K562 (cell line): ENCODE results near the gene MPI. TPM values are rescaled to one million over a fixed set of nuclear protein-coding genes. Genes with fewer than 3 reads are reported as not detected.

Experiments used
- EP300 ChIP-seq: IDR thresholded peaks from 2 replicates; pipeline ENCODE4 v1.6.1; 2012; ENCODE audit warnings: low read length, improper control_type of control experiment
- KLF1 ChIP-seq: fragments of 450-650 bp; IDR thresholded peaks from 2 replicates; pipeline ENCODE4 v1.6.1; 2016; ENCODE audit warnings: missing genetic modification characterization, missing compliant biosample characterization
- KLF16 ChIP-seq: IDR thresholded peaks from 2 replicates; pipeline ENCODE4 v1.6.1; 2016; ENCODE audit warnings: antibody characterized with exemption
- NELFE ChIP-seq: IDR thresholded peaks from 2 replicates; pipeline ENCODE4 v1.6.1; 2011; ENCODE audit warnings: mild to moderate bottlenecking; ENCODE audit not compliant: insufficient read depth, insufficient read length
- NFE2L1 ChIP-seq: fragments of 450-650 bp; IDR thresholded peaks from 2 replicates; pipeline ENCODE4 v1.6.1; 2016; ENCODE audit warnings: missing genetic modification characterization, low read depth, mild to moderate bottlenecking, missing compliant biosample characterization, moderate library complexity, borderline replicate concordance
- POLR2B ChIP-seq: fragments of 450-650 bp; IDR thresholded peaks from 2 replicates; pipeline ENCODE4 v1.6.1; 2018; ENCODE audit warnings: low read depth; ENCODE audit not compliant: partially characterized antibody
- RBM17 ChIP-seq: fragments of 200-400 bp; formaldehyde crosslinking; IDR thresholded peaks from 2 replicates; pipeline ENCODE4 v1.6.1; 2017; ENCODE audit warnings: low read depth, mild to moderate bottlenecking, low read length, borderline replicate concordance
- SLC30A9 ChIP-seq: fragments of 250-450 bp; sonication (Bioruptor Pico); IDR thresholded peaks from 2 replicates; pipeline ENCODE4 v1.8.0; 2022; ENCODE audit warnings: mild to moderate bottlenecking, moderate library complexity
- ZNF124 ChIP-seq: sonication (generic); formaldehyde crosslinking; IDR thresholded peaks from 2 replicates; pipeline ENCODE4 v1.8.1; 2022; ENCODE audit warnings: missing genetic modification reagents
- ZNF184 ChIP-seq: sonication (generic); formaldehyde crosslinking; IDR thresholded peaks from 2 replicates; pipeline ENCODE4 v1.5.0; 2020; ENCODE audit warnings: missing genetic modification reagents
- ZNF384 ChIP-seq: IDR thresholded peaks from 2 replicates; pipeline ENCODE4 v1.6.1; 2012; ENCODE audit warnings: low read depth, low read length, improper control_type of control experiment
- ZNF586 ChIP-seq: fragments of 450-650 bp; formaldehyde crosslinking; conservative IDR thresholded peaks from 2 replicates; pipeline ENCODE4 v1.4.0; 2020; ENCODE audit warnings: mild to moderate bottlenecking, moderate library complexity
- polyA plus RNA-seq, 8 experiments: library from polyadenylated mRNA; depleted of rRNA in 4 of 8; stranded (reverse) in 5 of 8; unstranded in 3 of 8; fragments of >200 nt; fragmentation: Nextera tagmentation in 2 of 8; fragmentation: Illumina TruSeq in 1 of 8; extraction: Ambion mirVana in 2 of 8; extraction: Trizol in 1 of 8; gene quantifications; 2 replicates each; pipeline versions ENCODE4 v1.2.1 to v1.2.3, GENCODE V29; 2011 to 2014; ENCODE audit warnings: inconsistent platforms in 1 of 8, missing spikeins in 1 of 8
- total RNA-seq, 7 experiments: library from RNA; depleted of rRNA in 6 of 7; stranded (reverse); fragments of >200 nt in 6 of 7; fragmentation: Illumina TruSeq in 2 of 7; extraction: Trizol in 2 of 7; gene quantifications; 2 replicates each; pipeline versions ENCODE4 v1.2.1 to v1.2.3, GENCODE V29; 2011 to 2021; ENCODE audit warnings: low replicate concordance in 1 of 7
- TF ChIP-seq, protein P1 (sequence below): sonication (generic); formaldehyde crosslinking; IDR thresholded peaks from 2 replicates; pipeline ENCODE4 v1.8.0; 2023; ENCODE audit warnings: missing genetic modification reagents, mild to moderate bottlenecking, borderline replicate concordance
- TF ChIP-seq, protein P2 (sequence below): sonication (generic); formaldehyde crosslinking; IDR thresholded peaks from 2 replicates; pipeline ENCODE4 v1.8.1; 2023; ENCODE audit warnings: mild to moderate bottlenecking, missing genetic modification reagents, moderate library complexity
- TF ChIP-seq, protein P3 (sequence below): fragments of 450-650 bp; IDR thresholded peaks from 2 replicates; pipeline ENCODE4 v1.6.1; 2018; ENCODE audit not compliant: partially characterized antibody
- TF ChIP-seq, protein P4 (sequence below): fragments of 450-650 bp; formaldehyde crosslinking; IDR thresholded peaks from 2 replicates; pipeline ENCODE4 v1.4.0; 2022; ENCODE audit warnings: missing genetic modification characterization

Gene MPI
- total and polyA plus RNA-seq, 9 of the 15 experiments (the other 6 are each of a cell fraction or from before 2014, with no cell fraction given): 30.7 to 105 (median 40.5) TPM

DNA sequence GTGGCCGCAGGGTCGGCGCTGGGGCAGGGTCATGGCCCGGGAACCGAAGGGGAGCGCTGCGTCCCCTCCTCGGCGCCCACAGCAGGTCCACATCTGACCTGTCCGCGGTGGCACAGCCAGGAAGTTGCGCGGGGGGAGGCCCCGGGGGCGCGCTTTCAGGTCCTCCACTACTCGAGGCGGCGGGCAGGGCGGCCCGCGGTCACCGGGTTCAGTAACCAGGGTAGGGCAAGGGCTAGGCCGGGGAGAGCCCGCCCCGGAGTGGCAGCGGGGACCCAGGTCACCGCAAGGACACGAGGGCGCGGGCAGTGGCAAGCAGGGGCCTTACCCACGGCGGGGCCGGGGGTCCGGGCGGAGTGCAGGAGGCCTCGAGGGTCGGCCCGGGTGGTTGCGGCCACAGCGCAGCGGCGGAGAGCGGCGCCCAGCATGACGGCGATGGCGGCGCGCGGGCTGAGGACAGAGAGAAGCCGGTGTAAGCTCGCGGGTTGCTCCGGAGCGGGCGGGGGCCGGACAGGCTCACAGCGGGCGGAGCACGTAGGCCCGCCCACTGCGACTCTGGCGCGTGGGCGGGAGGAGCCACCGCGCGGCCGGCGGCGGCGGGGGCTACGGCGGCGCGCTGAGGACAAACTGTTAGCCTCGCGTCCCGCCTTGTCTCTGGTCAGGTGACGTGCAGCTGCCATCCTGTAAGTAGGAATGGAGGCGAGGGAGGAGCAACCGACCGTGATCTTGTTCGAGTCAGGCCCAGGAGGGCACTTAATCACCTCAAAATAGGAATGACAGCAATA is 47.9 kb downstream of the MPI start, which contains the start of gene COX5A (continued):
- TF ChIP-seq, protein P1, sequence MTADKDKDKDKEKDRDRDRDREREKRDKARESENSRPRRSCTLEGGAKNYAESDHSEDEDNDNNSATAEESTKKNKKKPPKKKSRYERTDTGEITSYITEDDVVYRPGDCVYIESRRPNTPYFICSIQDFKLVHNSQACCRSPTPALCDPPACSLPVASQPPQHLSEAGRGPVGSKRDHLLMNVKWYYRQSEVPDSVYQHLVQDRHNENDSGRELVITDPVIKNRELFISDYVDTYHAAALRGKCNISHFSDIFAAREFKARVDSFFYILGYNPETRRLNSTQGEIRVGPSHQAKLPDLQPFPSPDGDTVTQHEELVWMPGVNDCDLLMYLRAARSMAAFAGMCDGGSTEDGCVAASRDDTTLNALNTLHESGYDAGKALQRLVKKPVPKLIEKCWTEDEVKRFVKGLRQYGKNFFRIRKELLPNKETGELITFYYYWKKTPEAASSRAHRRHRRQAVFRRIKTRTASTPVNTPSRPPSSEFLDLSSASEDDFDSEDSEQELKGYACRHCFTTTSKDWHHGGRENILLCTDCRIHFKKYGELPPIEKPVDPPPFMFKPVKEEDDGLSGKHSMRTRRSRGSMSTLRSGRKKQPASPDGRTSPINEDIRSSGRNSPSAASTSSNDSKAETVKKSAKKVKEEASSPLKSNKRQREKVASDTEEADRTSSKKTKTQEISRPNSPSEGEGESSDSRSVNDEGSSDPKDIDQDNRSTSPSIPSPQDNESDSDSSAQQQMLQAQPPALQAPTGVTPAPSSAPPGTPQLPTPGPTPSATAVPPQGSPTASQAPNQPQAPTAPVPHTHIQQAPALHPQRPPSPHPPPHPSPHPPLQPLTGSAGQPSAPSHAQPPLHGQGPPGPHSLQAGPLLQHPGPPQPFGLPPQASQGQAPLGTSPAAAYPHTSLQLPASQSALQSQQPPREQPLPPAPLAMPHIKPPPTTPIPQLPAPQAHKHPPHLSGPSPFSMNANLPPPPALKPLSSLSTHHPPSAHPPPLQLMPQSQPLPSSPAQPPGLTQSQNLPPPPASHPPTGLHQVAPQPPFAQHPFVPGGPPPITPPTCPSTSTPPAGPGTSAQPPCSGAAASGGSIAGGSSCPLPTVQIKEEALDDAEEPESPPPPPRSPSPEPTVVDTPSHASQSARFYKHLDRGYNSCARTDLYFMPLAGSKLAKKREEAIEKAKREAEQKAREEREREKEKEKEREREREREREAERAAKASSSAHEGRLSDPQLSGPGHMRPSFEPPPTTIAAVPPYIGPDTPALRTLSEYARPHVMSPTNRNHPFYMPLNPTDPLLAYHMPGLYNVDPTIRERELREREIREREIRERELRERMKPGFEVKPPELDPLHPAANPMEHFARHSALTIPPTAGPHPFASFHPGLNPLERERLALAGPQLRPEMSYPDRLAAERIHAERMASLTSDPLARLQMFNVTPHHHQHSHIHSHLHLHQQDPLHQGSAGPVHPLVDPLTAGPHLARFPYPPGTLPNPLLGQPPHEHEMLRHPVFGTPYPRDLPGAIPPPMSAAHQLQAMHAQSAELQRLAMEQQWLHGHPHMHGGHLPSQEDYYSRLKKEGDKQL (CRISPR knock-in tag): no peak
- TF ChIP-seq KLF16 (peak; percentile 60; the same call in 1 of the 2 replicates), ZNF384 (0 out of 2 replicates have a peak, but pooled peaks have one; percentile 9), SLC30A9 (CRISPR knock-in tag) (no peak), KLF1 (tag) (peak; percentile 41; the same call in 1 of the 2 replicates), NFE2L1 (no peak), ZNF124 (CRISPR knock-in tag) (0 out of 2 replicates have a peak, but pooled peaks have one; percentile 78), NELFE (no peak), ZNF586 (CRISPR knock-in tag) (no peak), RBM17 (no peak), ZNF184 (CRISPR knock-in tag) (no peak), POLR2B (peak; percentile 70), EP300 (peak; percentile 32; the same call in 1 of the 2 replicates)
- TF ChIP-seq, protein P2, sequence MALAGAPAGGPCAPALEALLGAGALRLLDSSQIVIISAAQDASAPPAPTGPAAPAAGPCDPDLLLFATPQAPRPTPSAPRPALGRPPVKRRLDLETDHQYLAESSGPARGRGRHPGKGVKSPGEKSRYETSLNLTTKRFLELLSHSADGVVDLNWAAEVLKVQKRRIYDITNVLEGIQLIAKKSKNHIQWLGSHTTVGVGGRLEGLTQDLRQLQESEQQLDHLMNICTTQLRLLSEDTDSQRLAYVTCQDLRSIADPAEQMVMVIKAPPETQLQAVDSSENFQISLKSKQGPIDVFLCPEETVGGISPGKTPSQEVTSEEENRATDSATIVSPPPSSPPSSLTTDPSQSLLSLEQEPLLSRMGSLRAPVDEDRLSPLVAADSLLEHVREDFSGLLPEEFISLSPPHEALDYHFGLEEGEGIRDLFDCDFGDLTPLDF (CRISPR knock-in tag): no peak; the same call in 1 of the 2 replicates
- TF ChIP-seq, protein P3, sequence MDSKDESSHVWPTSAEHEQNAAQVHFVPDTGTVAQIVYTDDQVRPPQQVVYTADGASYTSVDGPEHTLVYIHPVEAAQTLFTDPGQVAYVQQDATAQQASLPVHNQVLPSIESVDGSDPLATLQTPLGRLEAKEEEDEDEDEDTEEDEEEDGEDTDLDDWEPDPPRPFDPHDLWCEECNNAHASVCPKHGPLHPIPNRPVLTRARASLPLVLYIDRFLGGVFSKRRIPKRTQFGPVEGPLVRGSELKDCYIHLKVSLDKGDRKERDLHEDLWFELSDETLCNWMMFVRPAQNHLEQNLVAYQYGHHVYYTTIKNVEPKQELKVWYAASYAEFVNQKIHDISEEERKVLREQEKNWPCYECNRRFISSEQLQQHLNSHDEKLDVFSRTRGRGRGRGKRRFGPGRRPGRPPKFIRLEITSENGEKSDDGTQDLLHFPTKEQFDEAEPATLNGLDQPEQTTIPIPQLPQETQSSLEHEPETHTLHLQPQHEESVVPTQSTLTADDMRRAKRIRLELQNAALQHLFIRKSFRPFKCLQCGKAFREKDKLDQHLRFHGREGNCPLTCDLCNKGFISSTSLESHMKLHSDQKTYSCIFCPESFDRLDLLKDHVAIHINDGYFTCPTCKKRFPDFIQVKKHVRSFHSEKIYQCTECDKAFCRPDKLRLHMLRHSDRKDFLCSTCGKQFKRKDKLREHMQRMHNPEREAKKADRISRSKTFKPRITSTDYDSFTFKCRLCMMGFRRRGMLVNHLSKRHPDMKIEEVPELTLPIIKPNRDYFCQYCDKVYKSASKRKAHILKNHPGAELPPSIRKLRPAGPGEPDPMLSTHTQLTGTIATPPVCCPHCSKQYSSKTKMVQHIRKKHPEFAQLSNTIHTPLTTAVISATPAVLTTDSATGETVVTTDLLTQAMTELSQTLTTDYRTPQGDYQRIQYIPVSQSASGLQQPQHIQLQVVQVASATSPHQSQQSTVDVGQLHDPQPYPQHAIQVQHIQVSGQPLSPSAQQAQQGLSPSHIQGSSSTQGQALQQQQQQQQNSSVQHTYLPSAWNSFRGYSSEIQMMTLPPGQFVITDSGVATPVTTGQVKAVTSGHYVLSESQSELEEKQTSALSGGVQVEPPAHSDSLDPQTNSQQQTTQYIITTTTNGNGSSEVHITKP: peak; percentile 66
- TF ChIP-seq, protein P4, sequence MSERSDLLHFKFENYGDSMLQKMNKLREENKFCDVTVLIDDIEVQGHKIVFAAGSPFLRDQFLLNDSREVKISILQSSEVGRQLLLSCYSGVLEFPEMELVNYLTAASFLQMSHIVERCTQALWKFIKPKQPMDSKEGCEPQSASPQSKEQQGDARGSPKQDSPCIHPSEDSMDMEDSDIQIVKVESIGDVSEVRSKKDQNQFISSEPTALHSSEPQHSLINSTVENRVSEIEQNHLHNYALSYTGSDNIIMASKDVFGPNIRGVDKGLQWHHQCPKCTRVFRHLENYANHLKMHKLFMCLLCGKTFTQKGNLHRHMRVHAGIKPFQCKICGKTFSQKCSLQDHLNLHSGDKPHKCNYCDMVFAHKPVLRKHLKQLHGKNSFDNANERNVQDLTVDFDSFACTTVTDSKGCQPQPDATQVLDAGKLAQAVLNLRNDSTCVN (CRISPR knock-in tag): no peak
